AG04450 (cell line): Measurements from ENCODE around the gene ATP6V0D1. TPM values are rescaled to one million over a fixed set of nuclear protein-coding genes. Genes with fewer than 3 reads are reported as not detected.
A peak's percentile ranks its signal among the peaks of the same experiment; 100 is the strongest.

ENCODE experiments used
- CTCF ChIA-PET: fragments of 300-600, 350-600 bp; formaldehyde crosslinking; extraction: SDS; loops from one replicate; lab custom pipeline; 2022; ENCODE audit warnings: antibody characterized with exemption, inconsistent platforms; lab: Charles Lee
- POLR2A ChIA-PET: fragments of 350-600 bp; formaldehyde crosslinking; extraction: SDS; loops from one replicate; lab custom pipeline; 2021; ENCODE audit warnings: antibody characterized with exemption, inconsistent platforms; lab: Yijun Ruan, JAX
- DNase-seq: peaks from one replicate; pipeline ENCODE4 v3.0.0-alpha.2; 2011; ENCODE audit warnings: low read depth, low spot score
- H3K27ac ChIP-seq: one replicate; pipeline ENCODE4 v1.5.1; 2012; ENCODE audit warnings: low read depth, low read length, control low read depth
- H3K27me3 ChIP-seq: one replicate; pipeline ENCODE4 v1.6.0; 2012; ENCODE audit warnings: low read length; ENCODE audit not compliant: control insufficient read depth, insufficient read depth
- H3K4me3 ChIP-seq: 2 replicates; pipeline ENCODE4 v1.5.1; 2011; ENCODE audit warnings: mild to moderate bottlenecking, low read depth, low read length, control low read depth
- H3K9me3 ChIP-seq: 2 replicates; pipeline ENCODE4 v1.5.1; 2012; ENCODE audit warnings: low read length; ENCODE audit not compliant: control insufficient read depth, insufficient read depth
- polyA plus RNA-seq: library from polyadenylated mRNA; depleted of rRNA; stranded (reverse); fragments of >200 nt; gene quantifications from 2 replicates; pipeline ENCODE4 v1.2.3, GENCODE V29; 2011
- TF ChIP-seq, protein P1 (sequence below): IDR thresholded peaks from 2 replicates; pipeline ENCODE4 v1.5.1; 2011; ENCODE audit warnings: low read depth, low read length, control low read depth, inconsistent platforms

ATP6V0D1 gene
- polyA plus RNA-seq, 1 experiment = 101 TPM

- no peaks in the 10 kb centered on the region for H3K27me3 ChIP-seq
- ChIA-PET CTCF (interaction anchor here (0.5 to 2.7 kb wide), 12 partner anchors 9 to 215 kb away, joined by 3 to 19 read pairs (median 3); partner anchors contain the start of gene ZDHHC1), POLR2A (no interaction called here)
- no peak overlapping the region for H3K4me3 ChIP-seq
- H3K9me3 ChIP-seq = peaks cover 1% of the 10 kb centered on the region; the same call in 1 of the 2 replicates
- TF ChIP-seq, protein P1, sequence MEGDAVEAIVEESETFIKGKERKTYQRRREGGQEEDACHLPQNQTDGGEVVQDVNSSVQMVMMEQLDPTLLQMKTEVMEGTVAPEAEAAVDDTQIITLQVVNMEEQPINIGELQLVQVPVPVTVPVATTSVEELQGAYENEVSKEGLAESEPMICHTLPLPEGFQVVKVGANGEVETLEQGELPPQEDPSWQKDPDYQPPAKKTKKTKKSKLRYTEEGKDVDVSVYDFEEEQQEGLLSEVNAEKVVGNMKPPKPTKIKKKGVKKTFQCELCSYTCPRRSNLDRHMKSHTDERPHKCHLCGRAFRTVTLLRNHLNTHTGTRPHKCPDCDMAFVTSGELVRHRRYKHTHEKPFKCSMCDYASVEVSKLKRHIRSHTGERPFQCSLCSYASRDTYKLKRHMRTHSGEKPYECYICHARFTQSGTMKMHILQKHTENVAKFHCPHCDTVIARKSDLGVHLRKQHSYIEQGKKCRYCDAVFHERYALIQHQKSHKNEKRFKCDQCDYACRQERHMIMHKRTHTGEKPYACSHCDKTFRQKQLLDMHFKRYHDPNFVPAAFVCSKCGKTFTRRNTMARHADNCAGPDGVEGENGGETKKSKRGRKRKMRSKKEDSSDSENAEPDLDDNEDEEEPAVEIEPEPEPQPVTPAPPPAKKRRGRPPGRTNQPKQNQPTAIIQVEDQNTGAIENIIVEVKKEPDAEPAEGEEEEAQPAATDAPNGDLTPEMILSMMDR = no peak
- DNase-seq = no peak
- H3K27ac ChIP-seq = no peak overlapping the region
Observed at GRCh38 chr16:67399749-67400704, 80.9 kb downstream of the ATP6V0D1 start.

DNA sequence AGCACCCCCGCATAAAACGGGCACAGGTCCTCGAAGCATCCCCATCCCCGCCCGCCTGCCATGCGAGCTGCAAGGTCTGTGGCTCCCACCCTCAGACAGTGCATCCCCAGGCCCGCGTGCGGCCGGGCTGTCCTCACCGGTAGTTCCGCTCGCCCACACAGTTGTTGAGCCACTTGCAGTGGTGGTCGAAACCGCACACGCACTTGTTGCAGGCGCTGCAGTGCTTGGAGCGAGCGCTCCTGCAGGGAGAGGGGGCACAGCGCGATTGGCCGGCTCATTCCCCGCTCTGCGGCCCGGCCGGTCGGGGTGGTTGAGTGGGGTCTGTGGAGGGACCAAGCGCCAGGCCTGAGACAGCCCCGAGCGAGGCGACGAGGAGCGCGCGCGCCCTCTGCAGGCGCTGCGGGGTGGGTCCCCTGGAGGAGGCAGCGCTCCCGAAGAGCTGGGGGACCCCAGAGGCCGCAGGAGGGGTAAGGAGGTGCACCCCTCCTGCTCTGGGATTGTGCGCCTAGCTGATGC, 81.7 kb downstream of the ATP6V0D1 start:
- ChIA-PET CTCF (interaction anchor here (0.5 to 2.7 kb wide), 12 partner anchors 9 to 214 kb away, joined by 3 to 19 read pairs (median 3); partner anchors contain the start of gene ZDHHC1), POLR2A (no interaction called here)
- DNase-seq = no peak
- H3K27ac ChIP-seq = no peak overlapping the region
- H3K4me3 ChIP-seq = no peak overlapping the region
- TF ChIP-seq, protein P1 = peak; percentile 70
- H3K27me3 ChIP-seq = no peaks in the 10 kb centered on the region
- H3K9me3 ChIP-seq = peaks cover 5% of the 10 kb centered on the region; the same call in 1 of the 2 replicates

DNA sequence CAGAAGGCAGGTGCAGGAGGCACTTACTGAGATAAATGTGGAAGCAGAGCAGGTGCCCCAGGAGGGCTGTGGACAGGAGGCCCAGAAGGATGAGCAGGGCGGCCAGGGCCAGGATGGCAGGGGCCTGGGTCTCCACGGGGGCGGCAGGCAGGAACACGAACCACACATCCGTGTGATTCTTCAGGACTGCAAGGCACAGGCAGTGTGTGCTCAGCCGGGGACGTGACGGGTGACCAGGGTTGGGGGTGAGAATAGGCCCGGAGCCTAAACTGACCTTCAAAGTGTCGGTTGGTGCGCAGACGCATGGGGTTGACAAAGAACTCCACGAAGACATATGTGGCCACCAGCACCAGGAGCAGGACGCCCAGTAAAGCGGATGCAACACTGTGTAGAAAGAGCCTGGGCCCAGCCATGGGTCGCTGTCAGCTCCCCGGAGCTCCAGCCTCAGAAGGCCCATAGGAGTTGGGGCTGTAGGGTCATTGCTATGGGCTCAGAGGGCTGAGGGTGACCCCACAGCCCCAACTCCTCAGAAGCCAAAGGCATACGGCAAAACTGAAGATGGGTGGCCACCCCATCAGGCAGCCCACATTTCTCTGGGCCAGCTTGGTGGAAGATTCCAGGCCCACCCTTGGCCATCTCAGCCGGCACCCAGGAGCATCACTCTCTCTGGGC, 82.3 kb downstream of the ATP6V0D1 start:
- DNase-seq = no peak
- TF ChIP-seq, protein P1 = no peak
- H3K4me3 ChIP-seq = no peak overlapping the region
- H3K27me3 ChIP-seq = no peaks in the 10 kb centered on the region
- H3K27ac ChIP-seq = no peak overlapping the region
- H3K9me3 ChIP-seq = peaks cover 5% of the 10 kb centered on the region; the same call in 1 of the 2 replicates
- ChIA-PET CTCF (interaction anchor here (1.1 to 2.7 kb wide), 3 partner anchors 138 to 214 kb away, joined by 3 to 19 read pairs (median 3); no protein-coding TSS in a partner anchor), POLR2A (no interaction called here)

DNA sequence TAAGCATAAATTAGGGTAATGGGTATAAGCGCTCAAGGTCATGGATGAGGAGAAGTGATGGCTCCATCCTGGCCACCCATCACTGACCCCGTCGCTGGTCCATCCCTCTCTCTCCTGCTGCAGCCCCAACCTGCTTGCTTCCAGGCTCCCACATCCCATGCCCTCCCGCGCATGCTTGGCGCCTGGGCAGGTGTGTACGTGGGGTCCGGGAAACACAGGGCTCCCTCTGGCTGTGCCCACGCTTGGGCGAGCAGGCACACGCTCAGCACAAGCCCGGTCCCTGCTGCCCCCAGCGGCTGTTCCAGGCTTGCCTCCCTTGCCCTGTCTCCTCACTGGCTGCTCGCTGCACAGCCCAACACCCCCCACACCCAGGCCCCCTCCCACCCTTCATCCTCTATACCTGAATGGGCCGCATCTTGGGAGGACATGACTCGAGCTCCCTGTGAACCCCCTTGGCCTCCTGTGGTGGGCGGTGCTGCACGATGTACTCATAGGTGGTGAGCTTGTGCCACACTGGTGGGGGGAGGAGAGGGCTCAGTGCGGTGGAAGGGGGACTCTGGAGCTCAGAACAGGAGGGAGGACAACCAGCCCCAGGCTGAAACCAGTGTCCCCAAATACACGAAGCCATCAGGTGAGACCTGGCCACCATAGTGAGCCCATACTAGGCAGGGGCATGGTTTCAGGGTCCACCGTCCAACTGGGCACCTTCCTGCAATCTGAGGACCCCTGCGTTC, 83.0 kb downstream of the ATP6V0D1 start:
- ChIA-PET POLR2A (no interaction called here), CTCF (interaction anchor here (2.7 kb wide), 1 partner anchor 137 kb away, joined by 19 read pairs; no protein-coding TSS in a partner anchor)
- no peak for DNase-seq
- Histone ChIP-seq H3K27me3 (no peaks in the 10 kb centered on the region), H3K9me3 (peaks cover 5% of the 10 kb centered on the region; the same call in 1 of the 2 replicates), H3K4me3 (no peak overlapping the region), H3K27ac (no peak overlapping the region)
- TF ChIP-seq, protein P1 = no peak
